Prostate gland (tissue), 2 donors: ENCODE data around the gene SLK.

Experiments used
- POLR2A ChIP-seq: fragments of 450-650 bp; IDR thresholded peaks from one replicate; pipeline ENCODE4 v1.6.1; 2016; ENCODE audit warnings: antibody characterized with exemption, mild to moderate bottlenecking
- POLR2AphosphoS5 ChIP-seq: sonication (generic); formaldehyde crosslinking; IDR thresholded peaks from one replicate; pipeline ENCODE4 v1.6.1; 2017; ENCODE audit warnings: antibody characterized with exemption
- TF ChIP-seq, protein P1 (sequence below), 4 experiments: fragments of 200-600 bp in 2 of 4; fragments of 450-650 bp in 2 of 4; sonication (generic) in 2 of 4; IDR thresholded peaks; 1 replicate in 3 of 4; 2 replicates in 1 of 4; pipeline ENCODE4 v1.5.1; 2016 to 2019; ENCODE audit warnings: antibody characterized with exemption in 4 of 4, mild to moderate bottlenecking in 2 of 4, moderate library complexity in 2 of 4

GRCh38 chr10:103966671-103967447, at the start of gene SLK:
- peak; percentile 96 for TF ChIP-seq POLR2A
- TF ChIP-seq, protein P1, sequence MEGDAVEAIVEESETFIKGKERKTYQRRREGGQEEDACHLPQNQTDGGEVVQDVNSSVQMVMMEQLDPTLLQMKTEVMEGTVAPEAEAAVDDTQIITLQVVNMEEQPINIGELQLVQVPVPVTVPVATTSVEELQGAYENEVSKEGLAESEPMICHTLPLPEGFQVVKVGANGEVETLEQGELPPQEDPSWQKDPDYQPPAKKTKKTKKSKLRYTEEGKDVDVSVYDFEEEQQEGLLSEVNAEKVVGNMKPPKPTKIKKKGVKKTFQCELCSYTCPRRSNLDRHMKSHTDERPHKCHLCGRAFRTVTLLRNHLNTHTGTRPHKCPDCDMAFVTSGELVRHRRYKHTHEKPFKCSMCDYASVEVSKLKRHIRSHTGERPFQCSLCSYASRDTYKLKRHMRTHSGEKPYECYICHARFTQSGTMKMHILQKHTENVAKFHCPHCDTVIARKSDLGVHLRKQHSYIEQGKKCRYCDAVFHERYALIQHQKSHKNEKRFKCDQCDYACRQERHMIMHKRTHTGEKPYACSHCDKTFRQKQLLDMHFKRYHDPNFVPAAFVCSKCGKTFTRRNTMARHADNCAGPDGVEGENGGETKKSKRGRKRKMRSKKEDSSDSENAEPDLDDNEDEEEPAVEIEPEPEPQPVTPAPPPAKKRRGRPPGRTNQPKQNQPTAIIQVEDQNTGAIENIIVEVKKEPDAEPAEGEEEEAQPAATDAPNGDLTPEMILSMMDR (IDR thresholded peaks at IDR 0.05) = peak in 1 of 4 experiments; percentile 18
- TF ChIP-seq POLR2AphosphoS5 = peak; percentile 34
